ENCODE measurements around the gene WWC1.
"Not testable (repeated sequence)": the region's sequence is repeated elsewhere in the genome, so short reads cannot be mapped to it uniquely, and the experiment has no call there.

Gene WWC1

GRCh38 chr5:168307925-168308584 is 16.6 kb downstream of the WWC1 start:
- Histone ChIP-seq H3K27ac (ENCODE audit: low read depth in 2 of 2, low read length in 2 of 2) (no peak overlapping the region), H3K4me3 (ENCODE audit: low read length in 2 of 2) (no peak overlapping the region), H3K9ac (ENCODE audit: low read depth in 1 of 2, low read length in 2 of 2) (no peak overlapping the region), H3K36me3 (ENCODE audit: control insufficient read depth in 2 of 2, insufficient read depth in 2 of 2, low read length in 2 of 2) (no peaks in the 10 kb centered on the region), H3K9me3 (ENCODE audit: control insufficient read depth in 2 of 2, low read length in 2 of 2) (no peaks in the 10 kb centered on the region), H3K4me1 (ENCODE audit: control insufficient read depth in 2 of 2, insufficient read depth in 2 of 2, low read length in 2 of 2) (peaks cover 0 to 10% of the 10 kb centered on the region in 2 donors), H3K27me3 (ENCODE audit: control insufficient read depth in 2 of 2, insufficient read depth in 2 of 2, low read length in 2 of 2) (no peaks in the 10 kb centered on the region)

GRCh38 chr5:168308976-168309598 is 17.6 kb downstream of the WWC1 start:
- H3K27me3 ChIP-seq (ENCODE audit: control insufficient read depth in 2 of 2, insufficient read depth in 2 of 2, low read length in 2 of 2) = no peaks in the 10 kb centered on the region
- no peak overlapping the region for H3K27ac ChIP-seq (ENCODE audit: low read depth in 2 of 2, low read length in 2 of 2)
- H3K36me3 ChIP-seq (ENCODE audit: control insufficient read depth in 2 of 2, insufficient read depth in 2 of 2, low read length in 2 of 2) = no peaks in the 10 kb centered on the region
- peaks cover 4 to 15% of the 10 kb centered on the region in 2 donors for H3K4me1 ChIP-seq (ENCODE audit: control insufficient read depth in 2 of 2, insufficient read depth in 2 of 2, low read length in 2 of 2)
- no peaks in the 10 kb centered on the region for H3K9me3 ChIP-seq (ENCODE audit: control insufficient read depth in 2 of 2, low read length in 2 of 2)
- no peak overlapping the region for H3K9ac ChIP-seq (ENCODE audit: low read depth in 1 of 2, low read length in 2 of 2)
- H3K4me3 ChIP-seq (ENCODE audit: low read length in 2 of 2) = no peak overlapping the region

GRCh38 chr5:168310541-168310940 is 19.1 kb downstream of the WWC1 start:
- not testable (repeated sequence) for H3K27me3 ChIP-seq (ENCODE audit: control insufficient read depth in 2 of 2, insufficient read depth in 2 of 2, low read length in 2 of 2); H3K9ac ChIP-seq (ENCODE audit: low read depth in 1 of 2, low read length in 2 of 2); H3K9me3 ChIP-seq (ENCODE audit: control insufficient read depth in 2 of 2, low read length in 2 of 2); H3K27ac ChIP-seq (ENCODE audit: low read depth in 2 of 2, low read length in 2 of 2); H3K4me3 ChIP-seq (ENCODE audit: low read length in 2 of 2); H3K36me3 ChIP-seq (ENCODE audit: control insufficient read depth in 2 of 2, insufficient read depth in 2 of 2, low read length in 2 of 2)
- H3K4me1 ChIP-seq (ENCODE audit: control insufficient read depth in 2 of 2, insufficient read depth in 2 of 2, low read length in 2 of 2) = peaks cover 10 to 25% of the 10 kb centered on the region in 2 donors

- no peak overlapping the region for H3K9ac ChIP-seq (ENCODE audit: low read depth in 1 of 2, low read length in 2 of 2)
- H3K27me3 ChIP-seq (ENCODE audit: control insufficient read depth in 2 of 2, insufficient read depth in 2 of 2, low read length in 2 of 2) = no peaks in the 10 kb centered on the region
- H3K4me3 ChIP-seq (ENCODE audit: low read length in 2 of 2) = no peak overlapping the region
- no peaks in the 10 kb centered on the region for H3K9me3 ChIP-seq (ENCODE audit: control insufficient read depth in 2 of 2, low read length in 2 of 2)
- no peak overlapping the region for H3K27ac ChIP-seq (ENCODE audit: low read depth in 2 of 2, low read length in 2 of 2)
- H3K36me3 ChIP-seq (ENCODE audit: control insufficient read depth in 2 of 2, insufficient read depth in 2 of 2, low read length in 2 of 2) = no peaks in the 10 kb centered on the region
- H3K4me1 ChIP-seq (ENCODE audit: control insufficient read depth in 2 of 2, insufficient read depth in 2 of 2, low read length in 2 of 2) = peaks cover 13 to 31% of the 10 kb centered on the region in 2 donors
Observed at GRCh38 chr5:168311061-168311566, 19.7 kb downstream of the WWC1 start.

DNA sequence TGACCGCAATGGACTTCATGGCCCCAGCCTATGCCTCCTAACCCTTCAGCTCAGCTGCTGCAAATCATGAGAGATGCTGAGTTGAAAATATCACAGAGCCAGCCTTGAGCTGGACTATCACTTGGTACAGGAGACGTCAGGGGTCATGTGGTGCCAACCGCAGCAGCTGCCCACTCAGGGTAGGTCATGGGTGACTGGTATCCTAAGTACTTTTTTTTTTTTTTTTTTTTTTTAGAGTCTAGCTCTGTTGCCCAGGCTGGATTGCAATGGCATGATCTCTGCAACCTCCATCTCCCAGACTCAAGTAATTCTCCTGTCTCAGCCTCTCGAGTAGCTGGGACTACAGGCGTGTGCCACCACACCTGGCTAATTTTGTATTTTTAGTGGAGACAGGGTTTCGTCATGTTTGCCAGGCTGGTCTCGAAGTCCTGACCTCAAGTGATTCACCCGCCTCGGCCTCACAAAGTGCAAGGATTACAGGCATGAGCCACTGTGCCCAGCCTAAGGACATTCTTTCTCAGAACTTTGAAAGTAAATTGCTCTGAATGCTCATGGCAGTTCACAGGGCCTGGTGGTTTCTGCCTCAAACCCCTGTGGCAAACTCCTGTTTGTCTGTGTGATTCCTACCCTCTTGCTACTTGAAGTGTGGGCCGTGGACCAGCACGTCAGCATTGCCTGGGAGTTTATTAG is 21.3 kb downstream of the WWC1 start:
- Histone ChIP-seq H3K9ac (ENCODE audit: low read depth in 1 of 2, low read length in 2 of 2) (no peak overlapping the region), H3K27me3 (ENCODE audit: control insufficient read depth in 2 of 2, insufficient read depth in 2 of 2, low read length in 2 of 2) (no peaks in the 10 kb centered on the region), H3K9me3 (ENCODE audit: control insufficient read depth in 2 of 2, low read length in 2 of 2) (no peaks in the 10 kb centered on the region), H3K4me1 (ENCODE audit: control insufficient read depth in 2 of 2, insufficient read depth in 2 of 2, low read length in 2 of 2) (peaks cover 13 to 40% of the 10 kb centered on the region in 2 donors), H3K36me3 (ENCODE audit: control insufficient read depth in 2 of 2, insufficient read depth in 2 of 2, low read length in 2 of 2) (no peaks in the 10 kb centered on the region), H3K4me3 (ENCODE audit: low read length in 2 of 2) (no peak overlapping the region), H3K27ac (ENCODE audit: low read depth in 2 of 2, low read length in 2 of 2) (no peak overlapping the region)

DNA sequence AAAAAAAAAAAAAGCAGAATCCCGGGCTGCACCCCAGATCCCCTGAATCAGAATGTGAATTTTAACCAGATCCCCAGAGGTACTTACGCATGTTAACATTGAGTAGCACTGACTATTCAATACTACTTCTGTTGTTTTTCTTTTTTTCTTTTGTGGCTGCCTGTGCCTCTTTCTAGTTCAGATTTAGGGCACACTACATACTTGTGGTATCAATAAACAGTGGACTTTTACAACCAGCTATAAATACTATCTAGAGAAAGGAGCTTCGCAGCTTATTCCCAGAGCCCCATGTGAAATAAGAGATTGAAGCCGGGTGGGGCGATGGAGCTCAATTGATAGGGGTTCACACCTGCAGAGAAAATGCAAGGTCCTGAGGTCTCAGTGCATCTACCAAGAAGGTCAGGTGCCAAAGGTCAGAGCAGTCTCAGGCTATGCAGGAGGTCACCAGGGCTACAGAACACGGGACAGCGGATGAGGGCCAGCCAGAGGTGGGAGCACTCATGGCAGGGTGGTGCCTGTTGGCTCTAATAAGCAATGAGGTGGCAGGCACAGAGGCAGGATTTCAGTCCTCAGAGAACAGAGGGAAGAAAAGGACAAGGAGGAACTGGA is 22.3 kb downstream of the WWC1 start:
- peak overlapping the region in 1 of 2 donors; percentile 21 for H3K27ac ChIP-seq (ENCODE audit: low read depth in 2 of 2, low read length in 2 of 2)
- no peaks in the 10 kb centered on the region for H3K27me3 ChIP-seq (ENCODE audit: control insufficient read depth in 2 of 2, insufficient read depth in 2 of 2, low read length in 2 of 2)
- peak overlapping the region in 1 of 2 donors; percentile 15 for H3K4me3 ChIP-seq (ENCODE audit: low read length in 2 of 2)
- H3K9me3 ChIP-seq (ENCODE audit: control insufficient read depth in 2 of 2, low read length in 2 of 2) = no peaks in the 10 kb centered on the region
- H3K9ac ChIP-seq (ENCODE audit: low read depth in 1 of 2, low read length in 2 of 2) = peak overlapping the region in 1 of 2 donors; percentile 23
- H3K36me3 ChIP-seq (ENCODE audit: control insufficient read depth in 2 of 2, insufficient read depth in 2 of 2, low read length in 2 of 2) = no peaks in the 10 kb centered on the region
- H3K4me1 ChIP-seq (ENCODE audit: control insufficient read depth in 2 of 2, insufficient read depth in 2 of 2, low read length in 2 of 2) = peaks cover 13 to 40% of the 10 kb centered on the region in 2 donors

DNA sequence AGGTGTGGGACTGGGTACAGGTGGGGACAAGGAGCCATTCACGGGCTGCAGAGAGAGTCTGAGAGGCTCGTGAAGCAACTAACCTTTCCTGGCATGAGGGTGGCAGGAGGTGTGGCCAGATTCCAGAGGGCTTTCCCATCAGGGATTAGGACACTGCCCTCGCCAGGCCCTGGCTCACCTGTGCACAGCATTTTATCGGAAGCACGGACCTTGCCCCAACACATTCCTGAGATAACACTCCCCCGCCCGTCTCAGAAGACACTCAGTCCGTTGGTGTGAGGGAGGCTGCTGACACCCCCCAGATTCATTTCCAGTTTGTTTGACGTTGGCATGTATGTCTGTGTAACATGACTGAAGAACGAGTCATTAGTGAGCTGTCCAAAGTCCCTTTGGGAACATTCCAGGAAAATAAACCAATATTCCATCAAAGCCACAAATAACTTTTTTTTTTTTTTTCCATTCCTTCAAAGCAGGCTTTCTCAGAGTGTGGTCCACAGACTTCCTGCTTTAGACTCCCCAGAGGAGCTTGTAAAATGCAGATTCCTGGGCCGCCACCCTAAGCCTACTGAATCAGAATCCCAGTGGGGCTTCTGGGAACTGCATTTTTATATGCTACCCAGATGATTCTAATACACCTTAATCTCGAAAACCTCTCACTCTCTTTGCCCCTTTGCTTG is 23.4 kb downstream of the WWC1 start:
- Histone ChIP-seq H3K27me3 (ENCODE audit: control insufficient read depth in 2 of 2, insufficient read depth in 2 of 2, low read length in 2 of 2) (no peaks in the 10 kb centered on the region), H3K9me3 (ENCODE audit: control insufficient read depth in 2 of 2, low read length in 2 of 2) (no peaks in the 10 kb centered on the region), H3K27ac (ENCODE audit: low read depth in 2 of 2, low read length in 2 of 2) (peak overlapping the region; percentile 76 to 78), H3K9ac (ENCODE audit: low read depth in 1 of 2, low read length in 2 of 2) (no peak overlapping the region), H3K36me3 (ENCODE audit: control insufficient read depth in 2 of 2, insufficient read depth in 2 of 2, low read length in 2 of 2) (no peaks in the 10 kb centered on the region), H3K4me3 (ENCODE audit: low read length in 2 of 2) (peak overlapping the region; percentile 13 to 47), H3K4me1 (ENCODE audit: control insufficient read depth in 2 of 2, insufficient read depth in 2 of 2, low read length in 2 of 2) (peaks cover 13 to 40% of the 10 kb centered on the region in 2 donors)

- Histone ChIP-seq H3K36me3 (ENCODE audit: control insufficient read depth in 2 of 2, insufficient read depth in 2 of 2, low read length in 2 of 2) (no peaks in the 10 kb centered on the region), H3K27ac (ENCODE audit: low read depth in 2 of 2, low read length in 2 of 2) (peak overlapping the region; percentile 76 to 78), H3K4me1 (ENCODE audit: control insufficient read depth in 2 of 2, insufficient read depth in 2 of 2, low read length in 2 of 2) (peaks cover 13 to 40% of the 10 kb centered on the region in 2 donors), H3K9me3 (ENCODE audit: control insufficient read depth in 2 of 2, low read length in 2 of 2) (no peaks in the 10 kb centered on the region), H3K27me3 (ENCODE audit: control insufficient read depth in 2 of 2, insufficient read depth in 2 of 2, low read length in 2 of 2) (no peaks in the 10 kb centered on the region), H3K9ac (ENCODE audit: low read depth in 1 of 2, low read length in 2 of 2) (peak overlapping the region in 1 of 2 donors; percentile 1), H3K4me3 (ENCODE audit: low read length in 2 of 2) (peak overlapping the region in 1 of 2 donors; percentile 26)
Observed at GRCh38 chr5:168315416-168316138, 24.1 kb downstream of the WWC1 start.

DNA sequence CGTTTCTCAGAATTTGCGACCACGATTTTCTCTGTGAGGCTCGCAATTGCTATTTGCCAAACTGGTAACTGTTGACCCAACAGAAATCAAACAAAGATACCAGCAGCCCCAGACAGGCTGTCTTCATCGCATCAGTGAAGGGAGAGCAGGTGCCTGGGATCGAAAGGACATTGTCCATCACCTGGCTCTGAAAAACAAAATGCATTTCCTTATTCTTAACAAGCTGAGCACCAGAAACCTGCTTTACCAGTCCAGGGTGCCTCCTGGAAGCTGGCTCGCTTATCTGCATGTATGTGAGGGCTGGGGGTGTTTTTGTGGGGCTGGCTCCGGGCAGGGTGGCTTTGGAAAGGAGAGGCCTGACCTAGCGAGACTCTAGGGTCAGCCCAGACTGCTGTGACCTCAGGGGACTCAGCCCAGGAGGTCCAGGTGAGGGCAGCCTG is 24.7 kb downstream of the WWC1 start:
- Histone ChIP-seq H3K9ac (ENCODE audit: low read depth in 1 of 2, low read length in 2 of 2) (peak overlapping the region; percentile 24 to 26), H3K4me3 (ENCODE audit: low read length in 2 of 2) (peak overlapping the region in 1 of 2 donors; percentile 26), H3K36me3 (ENCODE audit: control insufficient read depth in 2 of 2, insufficient read depth in 2 of 2, low read length in 2 of 2) (no peaks in the 10 kb centered on the region), H3K27me3 (ENCODE audit: control insufficient read depth in 2 of 2, insufficient read depth in 2 of 2, low read length in 2 of 2) (no peaks in the 10 kb centered on the region), H3K4me1 (ENCODE audit: control insufficient read depth in 2 of 2, insufficient read depth in 2 of 2, low read length in 2 of 2) (peaks cover 13 to 35% of the 10 kb centered on the region in 2 donors), H3K9me3 (ENCODE audit: control insufficient read depth in 2 of 2, low read length in 2 of 2) (no peaks in the 10 kb centered on the region), H3K27ac (ENCODE audit: low read depth in 2 of 2, low read length in 2 of 2) (peak overlapping the region; percentile 76 to 78)

Data from mucosa of rectum (tissue), 2 donors.